Loucy (cell line): ENCODE results near the gene FLACC1.
A peak's percentile ranks its signal among the peaks of the same experiment; 100 is the strongest.

Experiments used
- H2AFZ ChIP-seq: fragments of 200-600 bp; sonication (generic); 2 replicates; pipeline ENCODE4 v1.6.0; 2016; ENCODE audit warnings: antibody characterized with exemption, mild to moderate bottlenecking, low read length, moderate library complexity
- H3F3A ChIP-seq: fragments of 200-600 bp; 2 replicates; pipeline ENCODE4 v1.6.0; 2016; ENCODE audit warnings: antibody characterized with exemption, low read depth, mild to moderate bottlenecking
- H3K27me3 ChIP-seq: fragments of 200-600 bp; sonication (generic); 2 replicates; pipeline ENCODE4 v1.6.1; 2014; ENCODE audit warnings: low read length, mild to moderate bottlenecking; ENCODE audit not compliant: insufficient read depth, poor library complexity, severe bottlenecking
- H3K36me3 ChIP-seq: fragments of 200-600 bp; sonication (generic); 2 replicates; pipeline ENCODE4 v1.6.1; 2016; ENCODE audit warnings: low read length; ENCODE audit not compliant: insufficient read depth
- H3K4me1 ChIP-seq: fragments of 200-600 bp; sonication (generic); 2 replicates; pipeline ENCODE4 v1.5.1; 2014; ENCODE audit warnings: low read length, mild to moderate bottlenecking; ENCODE audit not compliant: insufficient read depth, poor library complexity, severe bottlenecking
- H3K4me2 ChIP-seq: fragments of 200-600 bp; sonication (generic); 2 replicates; pipeline ENCODE4 v1.6.0; 2014; ENCODE audit warnings: antibody characterized with exemption, low read length, low read depth, mild to moderate bottlenecking; ENCODE audit not compliant: poor library complexity, severe bottlenecking
- H3K4me3 ChIP-seq: fragments of 200-600 bp; sonication (generic); 2 replicates; pipeline ENCODE4 v1.5.1; 2014; ENCODE audit warnings: low read length, mild to moderate bottlenecking, mixed read lengths; ENCODE audit not compliant: poor library complexity, severe bottlenecking
- H3K79me2 ChIP-seq: fragments of 200-600 bp; sonication (generic); 2 replicates; pipeline ENCODE4 v1.6.1; 2014; ENCODE audit warnings: low read length; ENCODE audit not compliant: insufficient read depth
- H3K9ac ChIP-seq: fragments of 200-600 bp; sonication (generic); 2 replicates; pipeline ENCODE4 v1.6.0; 2014; ENCODE audit warnings: mild to moderate bottlenecking, low read depth, low read length, moderate library complexity; ENCODE audit not compliant: poor library complexity, severe bottlenecking
- H3K9me2 ChIP-seq: fragments of 200-600 bp; sonication (generic); replicated peaks from 2 replicates; pipeline ENCODE4 v1.6.1; 2016; ENCODE audit warnings: low read depth, low read length, mixed read lengths
- H3K9me3 ChIP-seq: fragments of 200-600 bp; sonication (generic); 2 replicates; pipeline ENCODE4 v1.6.1; 2014; ENCODE audit warnings: mild to moderate bottlenecking, antibody characterized with exemption, low read length, low read depth; ENCODE audit not compliant: insufficient read depth
- H4K20me1 ChIP-seq: fragments of 200-600 bp; sonication (generic); 2 replicates; pipeline ENCODE4 v1.6.0; 2014; ENCODE audit warnings: antibody characterized with exemption, low read length, mild to moderate bottlenecking; ENCODE audit not compliant: insufficient read depth, poor library complexity, severe bottlenecking
- CTCF ChIP-seq: fragments of 200-600 bp; sonication (generic); conservative IDR thresholded peaks from 2 replicates; pipeline ENCODE4 v1.5.1; 2014; ENCODE audit warnings: mild to moderate bottlenecking, antibody characterized with exemption, low read length
- EZH2phosphoT487 ChIP-seq: fragments of 200-600 bp; IDR thresholded peaks from 2 replicates; pipeline ENCODE4 v1.6.1; 2018; ENCODE audit warnings: antibody characterized with exemption, mild to moderate bottlenecking, moderate library complexity, borderline replicate concordance

Gene FLACC1

GRCh38 chr2:201257381-201257955 is 99.7 kb downstream of the FLACC1 start:
- Histone ChIP-seq H3K4me2 (peak overlapping the region; percentile 76), H3F3A (peaks cover 21% of the 10 kb centered on the region), H4K20me1 (peaks cover 11% of the 10 kb centered on the region), H3K4me3 (peak overlapping the region; percentile 80), H3K9me2 (no peaks in the 10 kb centered on the region), H3K9ac (peak overlapping the region; percentile 80), H3K36me3 (no peaks in the 10 kb centered on the region), H3K4me1 (peaks cover 60% of the 10 kb centered on the region), H2AFZ (peak overlapping the region; percentile 7; the same call in 1 of the 2 replicates), H3K9me3 (no peaks in the 10 kb centered on the region), H3K27me3 (no peaks in the 10 kb centered on the region), H3K79me2 (peaks cover 68% of the 10 kb centered on the region)
- no peak for TF ChIP-seq EZH2phosphoT487
- no peak for TF ChIP-seq CTCF

- H3K4me3 ChIP-seq: no peak overlapping the region
- H2AFZ ChIP-seq: no peak overlapping the region
- H4K20me1 ChIP-seq: no peaks in the 10 kb centered on the region
- H3K36me3 ChIP-seq: no peaks in the 10 kb centered on the region
- no peaks in the 10 kb centered on the region for H3K9me3 ChIP-seq
- no peak overlapping the region for H3K9ac ChIP-seq
- TF ChIP-seq CTCF (no peak), EZH2phosphoT487 (no peak)
- H3K4me2 ChIP-seq: peak overlapping the region; percentile 76
- H3F3A ChIP-seq: peaks cover 21% of the 10 kb centered on the region
- no peaks in the 10 kb centered on the region for H3K27me3 ChIP-seq
- peaks cover 62% of the 10 kb centered on the region for H3K79me2 ChIP-seq
- H3K4me1 ChIP-seq: peaks cover 67% of the 10 kb centered on the region
- H3K9me2 ChIP-seq: no peaks in the 10 kb centered on the region
Measured at GRCh38 chr2:201256082-201256481, 101.1 kb downstream of the FLACC1 start.

GRCh38 chr2:201255408-201256033 is 101.6 kb downstream of the FLACC1 start:
- no peak overlapping the region for H3K4me3 ChIP-seq
- H3K36me3 ChIP-seq: no peaks in the 10 kb centered on the region
- no peaks in the 10 kb centered on the region for H4K20me1 ChIP-seq
- no peak overlapping the region for H3K4me2 ChIP-seq
- no peak for TF ChIP-seq EZH2phosphoT487
- TF ChIP-seq CTCF: no peak
- peaks cover 21% of the 10 kb centered on the region for H3F3A ChIP-seq
- peaks cover 63% of the 10 kb centered on the region for H3K4me1 ChIP-seq
- H3K79me2 ChIP-seq: peaks cover 59% of the 10 kb centered on the region
- no peaks in the 10 kb centered on the region for H3K9me2 ChIP-seq
- H3K27me3 ChIP-seq: no peaks in the 10 kb centered on the region
- H3K9ac ChIP-seq: no peak overlapping the region
- no peak overlapping the region for H2AFZ ChIP-seq
- H3K9me3 ChIP-seq: no peaks in the 10 kb centered on the region; the same call in 1 of the 2 replicates
